GM12878 (cell line): Measurements from ENCODE around the gene KIAA1328.

Experiments
- CHD1 ChIP-seq: IDR thresholded peaks from 2 replicates; pipeline ENCODE4 v1.6.1; 2012; ENCODE audit warnings: low read depth, low read length, improper control_type of control experiment
- CTCF ChIP-seq, 3 experiments: IDR thresholded peaks in 2 of 3; conservative IDR thresholded peaks in 1 of 3; 2 replicates each; pipeline ENCODE4 v1.5.1; 2011; ENCODE audit warnings: low read depth in 3 of 3, low read length in 3 of 3, mild to moderate bottlenecking in 3 of 3, control low read depth in 2 of 3, moderate library complexity in 2 of 3, inconsistent platforms in 1 of 3, mixed read lengths in 1 of 3; ENCODE audit not compliant: control insufficient read depth in 2 of 3, insufficient read depth in 1 of 3; ENCODE audit errors: extremely low read depth in 1 of 3
- EGR1 ChIP-seq, 2 experiments: IDR thresholded peaks; 1 replicate in 1 of 2; 2 replicates in 1 of 2; pipeline ENCODE4 v1.6.1; 2011 to 2012; ENCODE audit warnings: low read depth in 2 of 2, low read length in 2 of 2, borderline replicate concordance in 1 of 2, mild to moderate bottlenecking in 1 of 2, moderate library complexity in 1 of 2
- FOXM1 ChIP-seq: IDR thresholded peaks from 2 replicates; pipeline ENCODE4 v1.6.1; 2012; ENCODE audit warnings: low read depth, mild to moderate bottlenecking, inconsistent platforms, low read length, moderate library complexity
- IRF5 ChIP-seq: fragments of 450-650 bp; IDR thresholded peaks from 2 replicates; pipeline ENCODE4 v1.6.1; 2017; ENCODE audit warnings: borderline replicate concordance
- JUND ChIP-seq: IDR thresholded peaks from 2 replicates; pipeline ENCODE4 v1.6.1; 2012; ENCODE audit warnings: low read depth, mild to moderate bottlenecking, low read length, improper control_type of control experiment, moderate library complexity
- MTA3 ChIP-seq: IDR thresholded peaks from 2 replicates; pipeline ENCODE4 v1.6.1; 2012; ENCODE audit warnings: low read length, inconsistent platforms, borderline replicate concordance
- POLR2A ChIP-seq: IDR thresholded peaks from 2 replicates; pipeline ENCODE4 v1.6.1; 2011; ENCODE audit warnings: low read depth, mild to moderate bottlenecking, low read length
- POLR2AphosphoS5 ChIP-seq: IDR thresholded peaks from 2 replicates; pipeline ENCODE4 v1.6.1; 2011; ENCODE audit warnings: mild to moderate bottlenecking, low read length, inconsistent platforms
- REST ChIP-seq: IDR thresholded peaks from 2 replicates; pipeline ENCODE4 v1.6.1; 2012; ENCODE audit warnings: mild to moderate bottlenecking, low read depth, low read length
- SREBF2 ChIP-seq: IDR thresholded peaks from 2 replicates; pipeline ENCODE4 v1.6.1; 2012; ENCODE audit warnings: mild to moderate bottlenecking, low read length
- SUPT20H ChIP-seq: IDR thresholded peaks from 2 replicates; pipeline ENCODE4 v1.6.1; 2011; ENCODE audit warnings: low read depth, mild to moderate bottlenecking, low read length, moderate library complexity, borderline replicate concordance; ENCODE audit not compliant: control insufficient read depth

DNA sequence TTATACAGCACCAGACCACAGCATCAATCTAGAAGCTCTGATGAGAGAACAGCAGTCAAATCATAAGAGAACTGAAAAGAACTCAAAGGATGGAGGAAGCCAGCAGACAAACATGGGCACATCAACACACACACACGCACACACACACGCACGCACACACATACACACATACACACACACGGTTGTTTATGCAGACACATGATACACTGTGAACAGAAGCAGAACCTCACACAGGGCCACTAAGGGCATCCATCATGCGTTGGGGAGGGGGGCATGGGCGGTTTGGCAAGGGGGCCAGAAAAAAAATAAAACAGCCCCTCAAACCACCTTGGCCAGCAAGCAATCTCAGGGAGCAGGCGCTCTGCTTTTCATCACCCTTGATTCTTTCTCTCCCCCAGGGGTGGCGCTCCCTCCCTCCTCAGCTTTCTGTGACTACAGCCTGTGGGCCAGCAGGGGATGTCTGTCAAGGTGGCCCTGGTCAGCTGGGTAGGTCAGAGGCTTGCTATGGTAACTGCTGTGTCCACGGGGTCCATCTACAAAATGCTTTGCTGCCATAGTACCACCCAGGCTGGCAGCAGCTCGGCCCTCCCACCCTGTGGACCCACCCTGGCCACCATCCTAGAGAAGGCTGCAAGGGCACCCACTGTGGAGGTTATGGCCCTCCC is 418.7 kb downstream of the KIAA1328 start:
- TF ChIP-seq REST: no peak
- no peak for TF ChIP-seq POLR2AphosphoS5
- TF ChIP-seq JUND: no peak
- no peak for TF ChIP-seq CTCF (IDR thresholded peaks at IDR 0.05 in 2 of 3, conservative IDR thresholded peaks at IDR 0.05 in 1 of 3; ENCODE audit: control insufficient read depth in 2 of 3, extremely low read depth in 1 of 3, insufficient read depth in 1 of 3, low read depth in 3 of 3, low read length in 3 of 3)
- no peak for TF ChIP-seq EGR1 (IDR thresholded peaks at IDR 0.05; ENCODE audit: borderline replicate concordance in 1 of 2, low read depth in 2 of 2, low read length in 2 of 2)
- TF ChIP-seq IRF5: no peak
- TF ChIP-seq SREBF2: no peak
- TF ChIP-seq POLR2A: no peak
- TF ChIP-seq MTA3: no peak
- TF ChIP-seq FOXM1: no peak
- no peak for TF ChIP-seq SUPT20H
- no peak for TF ChIP-seq CHD1
